Endothelial cell of umbilical vein (primary cell): ENCODE measurements around the gene LCAT. TPM values are rescaled to one million over a fixed set of nuclear protein-coding genes. Genes with fewer than 3 reads are reported as not detected.

ENCODE experiments used
- BruUV-seq: library from RNA; stranded (reverse); fragments of 400-500 nt; replicated peaks from 2 replicates; lab custom pipeline; 2021; lab: Mats Ljungman, UMichigan
- CTCF ChIA-PET: fragments of 300-600, 350-600 bp; sonication (Branson Sonifier 250); formaldehyde crosslinking; loops from one replicate; lab custom pipeline; 2021; ENCODE audit warnings: antibody characterized with exemption, inconsistent platforms; lab: Charles Lee
- POLR2A ChIA-PET: fragments of 300-600, 350-600 bp; sonication (Branson Sonifier 250); formaldehyde crosslinking; loops from one replicate; lab custom pipeline; 2021; ENCODE audit warnings: antibody characterized with exemption, inconsistent platforms; lab: Charles Lee
- DNase-seq: peaks from one replicate; pipeline ENCODE4 v3.0.0-alpha.2; 2011; ENCODE audit warnings: low read depth, low spot score
- FAIRE-seq: peaks from 2 replicates; lab custom pipeline; 2011; peaks lifted over from hg19 to GRCh38; lab: Jason Lieb, UNC
- H2AFZ ChIP-seq: 2 replicates; pipeline ENCODE4 v1.6.0; 2012; ENCODE audit warnings: low read depth, low read length, control low read depth, inconsistent platforms
- H3K27ac ChIP-seq: 2 replicates; pipeline ENCODE4 v1.5.1; 2011; ENCODE audit warnings: low read depth, mild to moderate bottlenecking, control low read depth, low read length, moderate library complexity; ENCODE audit not compliant: insufficient read depth
- H3K27me3 ChIP-seq, 2 experiments: 2 replicates each; pipeline versions ENCODE4 v1.6.0 to v1.6.1; 2011; ENCODE audit warnings: low read length in 2 of 2, mixed read lengths in 1 of 2; ENCODE audit not compliant: control insufficient read depth in 2 of 2, insufficient read depth in 2 of 2
- H3K36me3 ChIP-seq, 2 experiments: 2 replicates in 1 of 2; 3 replicates in 1 of 2; pipeline ENCODE4 v1.5.1; 2011; ENCODE audit warnings: low read length in 2 of 2, mild to moderate bottlenecking in 1 of 2, moderate library complexity in 1 of 2; ENCODE audit not compliant: control insufficient read depth in 2 of 2, insufficient read depth in 2 of 2; ENCODE audit errors: extremely low read depth in 1 of 2
- H3K4me1 ChIP-seq: 3 replicates; pipeline ENCODE4 v1.5.1; 2011; ENCODE audit warnings: mild to moderate bottlenecking, low read length; ENCODE audit not compliant: control insufficient read depth, insufficient read depth; ENCODE audit errors: extremely low read depth
- H3K4me2 ChIP-seq: 2 replicates; pipeline ENCODE4 v1.6.1; 2011; ENCODE audit warnings: low read length, control low read depth, mixed read lengths; ENCODE audit not compliant: insufficient read depth
- H3K4me3 ChIP-seq, 3 experiments: fragments of 200-600 bp in 1 of 3; sonication (generic), shearing (Covaris generic) in 1 of 3; replicated peaks in 1 of 3; 2 replicates each; pipeline ENCODE4 v1.5.1; 2011 to 2016; ENCODE audit warnings: control low read depth in 3 of 3, low read length in 3 of 3, mild to moderate bottlenecking in 2 of 3, inconsistent platforms in 1 of 3, low read depth in 1 of 3, moderate library complexity in 1 of 3; ENCODE audit not compliant: insufficient read depth in 1 of 3
- H3K79me2 ChIP-seq: 2 replicates; pipeline ENCODE4 v1.6.0; 2012; ENCODE audit warnings: low read length, inconsistent platforms; ENCODE audit not compliant: control insufficient read depth, insufficient read depth
- H3K9ac ChIP-seq: replicated peaks from 2 replicates; pipeline ENCODE3; 2011; ENCODE audit warnings: low read length, control low read depth; ENCODE audit not compliant: insufficient read depth; ENCODE audit errors: extremely low read depth
- H3K9me1 ChIP-seq: replicated peaks from 3 replicates; pipeline ENCODE4 v1.6.0; 2011; ENCODE audit warnings: mild to moderate bottlenecking, low read length; ENCODE audit not compliant: control insufficient read depth, insufficient read depth; ENCODE audit errors: extremely low read depth
- H3K9me3 ChIP-seq: replicated peaks from 2 replicates; pipeline ENCODE4 v1.5.1; 2012; ENCODE audit warnings: low read length, inconsistent platforms; ENCODE audit not compliant: control insufficient read depth, insufficient read depth
- H4K20me1 ChIP-seq: replicated peaks from 2 replicates; pipeline ENCODE3; 2011; ENCODE audit warnings: mild to moderate bottlenecking, low read length; ENCODE audit not compliant: control insufficient read depth, insufficient read depth; ENCODE audit errors: extremely low read depth
- EZH2 ChIP-seq: IDR thresholded peaks from 2 replicates; pipeline ENCODE4 v1.6.1; 2012; ENCODE audit warnings: borderline replicate concordance, low read depth, mild to moderate bottlenecking, moderate library complexity, low read length, inconsistent platforms; ENCODE audit not compliant: severe bottlenecking
- GATA2 ChIP-seq: IDR thresholded peaks from 2 replicates; pipeline ENCODE4 v1.7.0; 2011; ENCODE audit warnings: low read depth, mild to moderate bottlenecking, moderate library complexity, mixed read lengths, low read length; ENCODE audit not compliant: insufficient read length, insufficient read depth
- MAX ChIP-seq: IDR thresholded peaks from 2 replicates; pipeline ENCODE4 v1.6.1; 2011; ENCODE audit not compliant: insufficient read depth, insufficient read length
- MYC ChIP-seq: IDR thresholded peaks from one replicate; pipeline ENCODE4 v1.6.1; 2011; ENCODE audit warnings: mild to moderate bottlenecking, low read depth, low read length
- POLR2A ChIP-seq: IDR thresholded peaks from 2 replicates; pipeline ENCODE4 v1.6.1; 2012; ENCODE audit warnings: low read depth, mild to moderate bottlenecking, control low read depth, low read length
- POLR2AphosphoS5 ChIP-seq: IDR thresholded peaks from 2 replicates; pipeline ENCODE4 v1.6.1; 2012; ENCODE audit warnings: low read depth, mild to moderate bottlenecking, control low read depth, low read length, moderate library complexity; ENCODE audit not compliant: insufficient read depth
- dilution Hi-C: fragments of 300-500 bp; cut with MboI; formaldehyde crosslinking; loops from one replicate; pipeline ENCODE4 v1.15.0; 2019; ENCODE audit warnings: low sequenced_read_pairs; ENCODE audit not compliant: extremely low pct_ligation_motif_present
- intact Hi-C: fragments of 100-400 bp; cut with micrococcal nuclease; formaldehyde crosslinking; loops from one replicate; pipeline ENCODE4 v1.10.0; 2022
- polyA plus RNA-seq, 4 experiments: library from polyadenylated mRNA; depleted of rRNA in 3 of 4; stranded (reverse) in 3 of 4; unstranded in 1 of 4; fragments of >200 nt; gene quantifications; 2 replicates each; pipeline versions ENCODE4 v1.2.1 to v1.2.3, GENCODE V29; 2011 to 2012; ENCODE audit warnings: missing spikeins in 1 of 4
- total RNA-seq: library from RNA; stranded (reverse); gene quantifications from 2 replicates; pipeline ENCODE4 v1.2.3, GENCODE V29; 2021

LCAT gene
- total and polyA plus RNA-seq, 2 donors (not counting 3 experiments of a cell fraction or from before 2014, with no cell fraction given) = 22.6 to 46.1 TPM

GRCh38 chr16:67936880-67937605, 6.9 kb downstream of the LCAT start:
- POLR2A ChIA-PET = no interaction called here
- Histone ChIP-seq H3K4me2 (peak overlapping the region; percentile 78), H4K20me1 (no peaks in the 10 kb centered on the region), H3K4me1 (peaks cover 13% of the 10 kb centered on the region), H3K27ac (peak overlapping the region; percentile 36), H3K4me3 (peak overlapping the region; percentile 31 to 88 (median 58)), H2AFZ (peak overlapping the region; percentile 46), H3K79me2 (no peaks in the 10 kb centered on the region), H3K27me3 (no peaks in the 10 kb centered on the region), H3K36me3 (peaks cover 4 to 17% of the 10 kb centered on the region in 2 experiments), H3K9me3 (no peaks in the 10 kb centered on the region), H3K9ac (peak overlapping the region; percentile 77), H3K9me1 (no peaks in the 10 kb centered on the region)
- DNase-seq (peak; percentile 64), FAIRE-seq (peak; percentile 86)
- CTCF ChIA-PET = interaction anchor here (0.7 to 5.7 kb wide), 7 partner anchors 30 to 122 kb away, joined by 3 to 42 read pairs (median 4); partner anchors contain the start of gene NRN1L
- dilution Hi-C loops = no loop called here
- TF ChIP-seq GATA2 (no peak), POLR2A (peak; percentile 71), EZH2 (no peak), MYC (no peak), MAX (no peak), POLR2AphosphoS5 (no peak)
- intact Hi-C loops = loop anchor here (2.0 kb wide), 1 partner anchor 104 kb away; no protein-coding TSS in a partner anchor
- BruUV-seq = no TSS peak
